NCI-H2107 (cell line): ENCODE data around the gene CCND1.
"Not testable (repeated sequence)": the region's sequence is repeated elsewhere in the genome, so short reads cannot be mapped to it uniquely, and the experiment has no call there.

ENCODE experiments used
- DNase-seq: peaks from one replicate; lab custom pipeline; 2025; lab: John Stamatoyannopoulos, UW

Gene CCND1

DNA sequence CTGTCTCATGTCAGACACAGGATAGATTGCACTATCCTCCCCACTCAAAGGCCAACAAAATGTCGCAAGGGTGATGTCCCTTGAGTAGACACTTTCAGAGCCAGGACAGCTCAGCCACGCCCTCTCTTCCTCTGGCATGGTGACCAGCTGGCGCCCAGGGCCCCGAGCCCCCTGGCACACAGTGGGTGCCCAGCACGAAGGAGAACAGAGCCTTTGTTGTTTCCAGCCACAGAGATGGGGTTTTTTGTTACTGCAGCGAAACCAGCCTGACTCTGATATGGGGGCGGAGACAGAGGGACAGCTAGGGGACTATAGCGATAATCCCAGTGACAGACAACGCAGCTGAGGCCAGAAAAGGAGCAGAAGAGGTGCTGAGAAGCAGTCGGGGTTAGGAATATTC, 23.3 kb upstream of the CCND1 start:
- no peak for DNase-seq

DNA sequence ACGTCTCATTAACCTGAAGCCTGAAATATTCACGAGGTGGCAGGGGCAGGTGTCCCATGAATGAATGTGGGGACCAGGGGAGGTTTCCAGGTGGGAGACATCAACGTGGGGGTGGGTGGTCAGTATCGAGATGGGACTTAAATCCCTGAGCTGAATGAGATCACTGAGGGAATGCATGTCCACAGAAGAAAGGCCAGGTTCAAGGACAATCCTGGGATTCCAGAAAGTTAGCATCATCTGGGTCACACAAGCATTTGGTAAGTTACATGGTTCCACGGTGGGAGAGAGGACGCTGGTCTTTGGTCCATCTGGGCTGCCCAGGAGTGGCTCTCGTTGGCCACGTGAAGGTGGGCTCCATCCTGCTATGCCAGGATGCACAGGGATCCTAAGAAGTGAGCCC, 22.7 kb upstream of the CCND1 start:
- DNase-seq = no peak

GRCh38 chr11:69620683-69621290, 20.2 kb upstream of the CCND1 start:
- no peak for DNase-seq

GRCh38 chr11:69622097-69622681, 18.8 kb upstream of the CCND1 start:
- not testable (repeated sequence) for DNase-seq

GRCh38 chr11:69624293-69624692, 16.7 kb upstream of the CCND1 start:
- no peak for DNase-seq

DNA sequence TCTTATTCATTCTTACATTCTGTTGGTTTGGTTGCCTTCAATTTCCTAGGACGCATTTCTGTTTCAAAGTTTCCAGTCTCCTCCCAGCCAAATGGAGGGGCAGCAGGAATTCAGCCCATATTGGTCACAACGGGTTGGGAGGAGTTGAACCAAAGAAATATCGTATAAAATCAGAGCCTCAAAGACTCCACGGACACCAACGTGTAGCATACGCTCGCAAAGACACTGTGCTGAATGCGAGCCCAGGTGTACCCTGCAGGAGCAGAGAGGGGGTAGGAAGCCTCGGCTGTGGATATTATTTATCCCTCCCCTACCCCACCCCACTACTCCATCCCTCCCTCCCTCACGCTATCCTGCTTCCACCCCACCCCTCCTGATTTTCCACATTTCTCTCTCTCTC, 15.5 kb upstream of the CCND1 start:
- no peak for DNase-seq

GRCh38 chr11:69627551-69627950, 13.4 kb upstream of the CCND1 start:
- no peak for DNase-seq

- DNase-seq = no peak
Measured at GRCh38 chr11:69630017-69630416, 10.9 kb upstream of the CCND1 start.

- no peak for DNase-seq
Measured at GRCh38 chr11:69630424-69630823, 10.5 kb upstream of the CCND1 start.

DNA sequence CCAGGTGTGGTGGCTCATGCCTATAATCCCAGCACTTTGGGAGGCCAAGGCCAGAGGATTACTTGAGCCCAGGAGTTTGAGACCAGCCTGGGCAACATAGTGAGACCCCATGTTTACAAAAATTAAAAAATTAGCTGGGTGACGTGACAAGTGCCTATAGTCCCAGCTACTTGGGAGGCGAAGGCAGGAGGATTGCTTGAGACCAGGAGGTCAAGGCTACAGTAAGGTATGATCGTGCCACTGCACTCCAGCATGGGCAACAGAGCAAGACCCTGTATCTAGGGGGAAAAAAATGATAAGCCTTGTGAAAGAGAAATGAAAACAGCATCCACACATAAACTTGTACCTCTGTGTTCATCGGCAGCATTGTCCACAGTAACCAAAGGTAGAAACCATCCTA, 8.1 kb upstream of the CCND1 start:
- DNase-seq = no peak

GRCh38 chr11:69634069-69634468, 6.9 kb upstream of the CCND1 start:
- DNase-seq = no peak

- no peak for DNase-seq
Measured at GRCh38 chr11:69634590-69634989, 6.4 kb upstream of the CCND1 start.

- DNase-seq = no peak
Measured at GRCh38 chr11:69635195-69635594, 5.8 kb upstream of the CCND1 start.

DNA sequence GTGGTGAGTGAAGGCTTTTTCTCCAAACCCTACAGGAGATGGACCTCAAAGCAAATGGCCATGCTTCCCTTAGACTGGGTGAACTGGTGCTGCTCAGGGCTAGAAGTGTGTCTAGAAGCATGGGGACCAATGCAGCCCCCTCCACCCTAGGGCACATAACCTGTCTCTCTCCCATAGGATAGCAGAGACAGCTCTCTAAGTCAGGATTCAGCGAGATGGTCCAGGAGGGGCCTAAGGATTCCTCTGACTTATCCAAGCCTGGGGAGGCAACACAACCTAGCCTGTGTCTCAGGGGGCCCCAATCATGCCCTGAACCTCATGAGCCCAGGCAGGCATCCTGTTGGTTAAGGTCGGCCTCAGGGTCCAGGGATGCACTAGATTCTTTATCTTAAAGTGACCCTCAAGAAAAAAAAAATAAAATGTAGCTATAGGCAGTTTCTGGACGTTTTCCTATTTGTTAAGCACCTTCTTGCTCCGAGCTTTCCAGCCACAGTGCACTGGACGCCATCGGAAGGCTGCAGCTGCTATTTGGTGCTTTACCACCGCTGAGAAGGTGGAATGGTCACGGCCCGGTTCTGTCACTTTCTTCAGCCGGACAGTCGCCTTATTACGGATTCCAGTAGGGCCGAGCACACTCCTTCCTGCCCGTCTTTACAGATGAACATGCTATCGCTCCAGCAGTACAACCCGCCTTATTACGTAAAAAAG, 5.0 kb upstream of the CCND1 start:
- no peak for DNase-seq

GRCh38 chr11:69636512-69637197, 4.3 kb upstream of the CCND1 start:
- no peak for DNase-seq

- no peak for DNase-seq
Measured at GRCh38 chr11:69637198-69637940, 3.6 kb upstream of the CCND1 start.

GRCh38 chr11:69637941-69638871, 2.8 kb upstream of the CCND1 start:
- DNase-seq = no peak

DNA sequence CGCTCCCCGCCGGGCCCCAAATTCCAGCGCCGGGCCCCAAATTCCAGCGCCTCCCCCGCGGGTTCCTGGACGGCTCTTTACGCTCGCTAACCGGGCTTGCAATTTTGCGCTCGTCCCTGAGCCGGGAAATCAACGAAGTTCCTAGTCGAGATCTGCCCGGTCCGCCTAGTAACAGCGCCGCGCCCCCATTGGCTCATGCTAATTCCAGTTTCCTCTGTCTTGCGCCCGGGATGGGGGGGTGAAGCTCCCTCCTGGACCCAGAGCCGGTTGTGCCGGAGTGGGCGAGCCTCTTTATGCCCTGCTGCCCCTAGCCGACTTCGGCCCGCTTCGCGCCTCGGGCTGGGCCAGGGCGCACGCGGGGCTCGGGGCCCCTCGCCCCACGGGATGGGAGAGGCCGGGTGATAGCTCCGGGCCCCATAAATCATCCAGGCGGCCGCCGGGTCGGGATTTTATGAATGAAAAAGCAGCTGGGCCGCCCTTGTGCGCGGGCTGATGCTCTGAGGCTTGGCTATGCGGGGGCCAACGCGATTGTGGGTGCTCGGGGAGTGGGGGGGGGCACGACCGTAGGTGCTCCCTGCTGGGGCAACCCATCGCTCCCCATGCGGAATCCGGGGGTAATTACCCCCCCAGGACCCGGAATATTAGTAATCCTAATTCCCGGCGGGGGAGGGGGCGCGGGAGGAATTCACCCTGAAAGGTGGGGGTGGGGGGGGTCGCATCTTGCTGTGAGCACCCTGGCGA, 1.8 kb upstream of the CCND1 start:
- DNase-seq = no peak

- DNase-seq = no peak
Measured at GRCh38 chr11:69639831-69640230, 1.1 kb upstream of the CCND1 start.

DNA sequence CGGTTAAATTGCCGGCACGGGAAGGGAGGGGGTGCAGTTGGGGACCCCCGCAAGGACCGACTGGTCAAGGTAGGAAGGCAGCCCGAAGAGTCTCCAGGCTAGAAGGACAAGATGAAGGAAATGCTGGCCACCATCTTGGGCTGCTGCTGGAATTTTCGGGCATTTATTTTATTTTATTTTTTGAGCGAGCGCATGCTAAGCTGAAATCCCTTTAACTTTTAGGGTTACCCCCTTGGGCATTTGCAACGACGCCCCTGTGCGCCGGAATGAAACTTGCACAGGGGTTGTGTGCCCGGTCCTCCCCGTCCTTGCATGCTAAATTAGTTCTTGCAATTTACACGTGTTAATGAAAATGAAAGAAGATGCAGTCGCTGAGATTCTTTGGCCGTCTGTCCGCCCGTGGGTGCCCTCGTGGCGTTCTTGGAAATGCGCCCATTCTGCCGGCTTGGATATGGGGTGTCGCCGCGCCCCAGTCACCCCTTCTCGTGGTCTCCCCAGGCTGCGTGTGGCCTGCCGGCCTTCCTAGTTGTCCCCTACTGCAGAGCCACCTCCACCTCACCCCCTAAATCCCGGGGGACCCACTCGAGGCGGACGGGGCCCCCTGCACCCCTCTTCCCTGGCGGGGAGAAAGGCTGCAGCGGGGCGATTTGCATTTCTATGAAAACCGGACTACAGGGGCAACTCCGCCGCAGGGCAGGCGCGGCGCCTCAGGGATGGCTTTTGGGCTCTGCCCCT, 529 bp upstream of the CCND1 start:
- DNase-seq = no peak
